Femur (tissue), 1 donor: Measurements from ENCODE around the gene R3HDM2.

Experiments used
- DNase-seq: peaks from one replicate; pipeline ENCODE4 v3.0.0-alpha.2; 2017

The R3HDM2 gene

GRCh38 chr12:57212701-57213057 is 218.2 kb downstream of the R3HDM2 start:
- no peak for DNase-seq

GRCh38 chr12:57211791-57212700 is 218.8 kb downstream of the R3HDM2 start:
- DNase-seq, result no peak

- no peak for DNase-seq
Measured at GRCh38 chr12:57210926-57211692, 219.7 kb downstream of the R3HDM2 start.

GRCh38 chr12:57210461-57210860 is 220.4 kb downstream of the R3HDM2 start:
- DNase-seq, result no peak

- DNase-seq, result no peak
Measured at GRCh38 chr12:57209916-57210315, 220.9 kb downstream of the R3HDM2 start.

- DNase-seq, result no peak
Measured at GRCh38 chr12:57208631-57209282, 222.1 kb downstream of the R3HDM2 start.

GRCh38 chr12:57207731-57208630 is 222.9 kb downstream of the R3HDM2 start:
- no peak for DNase-seq

GRCh38 chr12:57205931-57206330 is 224.9 kb downstream of the R3HDM2 start:
- DNase-seq, result no peak

GRCh38 chr12:57205186-57205585 is 225.7 kb downstream of the R3HDM2 start:
- DNase-seq, result no peak

GRCh38 chr12:57204454-57204853 is 226.4 kb downstream of the R3HDM2 start:
- no peak for DNase-seq

GRCh38 chr12:57203791-57204190 is 227.1 kb downstream of the R3HDM2 start:
- no peak for DNase-seq
